HepG2 (cell line): ENCODE results near the gene EDAR. TPM values are rescaled to one million over a fixed set of nuclear protein-coding genes. Genes with fewer than 3 reads are reported as not detected.

Experiments used
- ATAC-seq: fragments of 200-7000 bp; cut with Tn5 transposase; 3 replicates; pipeline ENCODE4 v1.9.1; 2020; ENCODE audit warnings: mild to moderate bottlenecking, moderate library complexity
- BruUV-seq: library from RNA; stranded (reverse); fragments of 400-500 nt; replicated peaks from 2 replicates; lab custom pipeline; 2021; lab: Mats Ljungman, UMichigan
- CTCF ChIA-PET: fragments of 300-600 bp; formaldehyde crosslinking; extraction: SDS; loops from one replicate; lab custom pipeline; 2021; ENCODE audit warnings: low total read pairs, inconsistent platforms, low intra/inter-chr PET ratio; lab: Yijun Ruan, JAX
- POLR2A ChIA-PET: fragments of 350-600 bp; sonication (Branson Sonifier 250); formaldehyde crosslinking; loops from one replicate; lab custom pipeline; 2020; ENCODE audit warnings: antibody characterized with exemption, inconsistent platforms; lab: Yijun Ruan, JAX
- DNase-seq: peaks from one replicate; pipeline ENCODE4 v3.0.0-alpha.2; 2015; ENCODE audit warnings: low spot score
- FAIRE-seq: peaks from 3 replicates; lab custom pipeline; 2011; peaks lifted over from hg19 to GRCh38; lab: Jason Lieb, UNC
- H2AFZ ChIP-seq: one replicate; pipeline ENCODE4 v1.6.1; 2011; ENCODE audit warnings: low read length, inconsistent platforms
- H3K27ac ChIP-seq: fragments of 300-600 bp; 3 replicates; pipeline ENCODE4 v1.8.0; 2011; ENCODE audit warnings: mixed run types, mild to moderate bottlenecking, mixed read lengths, low read length, inconsistent platforms; ENCODE audit not compliant: insufficient read depth; ENCODE audit errors: extremely low read length
- H3K27me3 ChIP-seq, 2 experiments: fragments of 200-600 bp in 1 of 2; 2 replicates in 1 of 2; 3 replicates in 1 of 2; pipeline versions ENCODE4 v1.6.0 to v1.8.0; 2011; ENCODE audit warnings: low read length in 2 of 2, mild to moderate bottlenecking in 2 of 2, moderate library complexity in 2 of 2, inconsistent platforms in 1 of 2; ENCODE audit not compliant: insufficient read depth in 2 of 2, control insufficient read depth in 1 of 2
- H3K36me3 ChIP-seq, 2 experiments: fragments of 200-600 bp in 1 of 2; replicated peaks in 1 of 2; 2 replicates in 1 of 2; 3 replicates in 1 of 2; pipeline versions ENCODE4 v1.5.1 to v1.8.0; 2011; ENCODE audit warnings: low read length in 2 of 2, inconsistent platforms in 1 of 2; ENCODE audit not compliant: insufficient read depth in 2 of 2, control insufficient read depth in 1 of 2
- H3K4me1 ChIP-seq: 2 replicates; pipeline ENCODE4 v1.5.1; 2012; ENCODE audit warnings: low read length, inconsistent platforms; ENCODE audit not compliant: insufficient read depth
- H3K4me2 ChIP-seq: 2 replicates; pipeline ENCODE4 v1.6.0; 2011; ENCODE audit warnings: low read depth, low read length, inconsistent platforms
- H3K4me3 ChIP-seq, 3 experiments: fragments of 200-600 bp in 1 of 3; sonication (generic), shearing (Covaris generic) in 1 of 3; replicated peaks in 1 of 3; 2 replicates each; pipeline ENCODE4 v1.5.1; 2011 to 2016; ENCODE audit warnings: low read length in 3 of 3, inconsistent platforms in 2 of 3, low read depth in 2 of 3, mild to moderate bottlenecking in 2 of 3, control low read depth in 1 of 3, mixed read lengths in 1 of 3; ENCODE audit not compliant: insufficient read depth in 1 of 3
- H3K79me2 ChIP-seq: one replicate; pipeline ENCODE4 v1.6.1; 2011; ENCODE audit warnings: low read length, inconsistent platforms; ENCODE audit not compliant: insufficient read depth
- H3K9ac ChIP-seq: 2 replicates; pipeline ENCODE4 v1.6.0; 2011; ENCODE audit warnings: mild to moderate bottlenecking, low read depth, low read length, inconsistent platforms; ENCODE audit not compliant: insufficient read depth
- H3K9me3 ChIP-seq: 2 replicates; pipeline ENCODE4 v1.5.1; 2012; ENCODE audit warnings: mild to moderate bottlenecking, low read length
- H4K20me1 ChIP-seq: 2 replicates; pipeline ENCODE4 v1.6.0; 2011; ENCODE audit warnings: inconsistent platforms, mild to moderate bottlenecking, low read length, moderate library complexity; ENCODE audit not compliant: insufficient read depth
- ATF7 ChIP-seq, 2 experiments: fragments of 450-650 bp in 1 of 2; sonication (generic) in 1 of 2; formaldehyde crosslinking in 1 of 2; IDR thresholded peaks; 2 replicates each; pipeline versions ENCODE4 v1.4.0 to v1.6.1; 2016 to 2020; ENCODE audit warnings: antibody characterized with exemption in 1 of 2, mild to moderate bottlenecking in 1 of 2, missing genetic modification reagents in 1 of 2
- BCL6 ChIP-seq: IDR thresholded peaks from 2 replicates; pipeline ENCODE4 v1.6.1; 2016; ENCODE audit warnings: missing genetic modification reagents, missing compliant biosample characterization
- CEBPB ChIP-seq: IDR thresholded peaks from 2 replicates; pipeline ENCODE4 v1.6.1; 2011; ENCODE audit warnings: low read depth, low read length, improper control_type of control experiment, borderline replicate concordance
- CEBPG ChIP-seq: IDR thresholded peaks from 2 replicates; pipeline ENCODE4 v1.6.1; 2016
- KDM1A ChIP-seq: IDR thresholded peaks from 2 replicates; pipeline ENCODE4 v1.6.1; 2016; ENCODE audit warnings: missing compliant biosample characterization
- MAFF ChIP-seq: IDR thresholded peaks from 2 replicates; pipeline ENCODE4 v1.6.1; 2011; ENCODE audit warnings: low read depth, low read length, improper control_type of control experiment
- MAFK ChIP-seq, 2 experiments: IDR thresholded peaks in 1 of 2; conservative IDR thresholded peaks in 1 of 2; 2 replicates each; pipeline ENCODE4 v1.6.1; 2011; ENCODE audit warnings: improper control_type of control experiment in 2 of 2, low read length in 2 of 2
- TBP ChIP-seq: sonication (generic); formaldehyde crosslinking; IDR thresholded peaks from 2 replicates; pipeline ENCODE4 v1.5.0; 2020; ENCODE audit warnings: missing genetic modification reagents
- WGBS: methylation state at CpG from one replicate; pipeline ENCODE4 v1.1.6; 2017; ENCODE audit warnings: low lambda C conversion rate; 5-methylcytosine and 5-hydroxymethylcytosine counted together
- in situ Hi-C: cut with HindIII; loops from 2 replicates; pipeline ENCODE4 v1.10.0; 2017; ENCODE audit warnings: low pct_unique_long_range_greater_than_20kb; ENCODE audit not compliant: extremely low pct_ligation_motif_present
- intact Hi-C: fragments of 100-400 bp; cut with micrococcal nuclease; formaldehyde crosslinking; loops from one replicate; pipeline ENCODE4 v1.10.0; 2022; ENCODE audit not compliant: unreplicated experiment
- polyA plus RNA-seq, 8 experiments: library from polyadenylated mRNA; depleted of rRNA in 3 of 8; stranded (reverse) in 7 of 8; unstranded in 1 of 8; fragments of >200 nt; fragmentation: Illumina TruSeq in 4 of 8; extraction: Trizol in 4 of 8; gene quantifications; 2 replicates each; pipeline versions ENCODE4 v1.2.1 to v1.2.3, GENCODE V29; 2011 to 2016; ENCODE audit warnings: low read depth in 4 of 8, missing spikeins in 1 of 8, mixed read lengths in 1 of 8; ENCODE audit not compliant: insufficient read depth in 1 of 8
- total RNA-seq, 5 experiments: library from RNA; depleted of rRNA; stranded (reverse); fragments of >200 nt; fragmentation: Illumina TruSeq; extraction: Trizol; gene quantifications; 2 replicates each; pipeline ENCODE4 v1.2.3, GENCODE V29; 2016; ENCODE audit warnings: low read depth in 1 of 5
- TF ChIP-seq, protein P1 (sequence below), 2 experiments: fragments of 450-650 bp in 1 of 2; sonication (generic) in 1 of 2; formaldehyde crosslinking; IDR thresholded peaks; 2 replicates each; pipeline versions ENCODE4 v1.5.0 to v1.8.0; 2020 to 2022; ENCODE audit warnings: mild to moderate bottlenecking in 1 of 2, missing genetic modification reagents in 1 of 2

EDAR gene
- total and polyA plus RNA-seq, 2 of the 13 experiments (the other 11 are each of a cell fraction or from before 2014, with no cell fraction given) = not detected

DNA sequence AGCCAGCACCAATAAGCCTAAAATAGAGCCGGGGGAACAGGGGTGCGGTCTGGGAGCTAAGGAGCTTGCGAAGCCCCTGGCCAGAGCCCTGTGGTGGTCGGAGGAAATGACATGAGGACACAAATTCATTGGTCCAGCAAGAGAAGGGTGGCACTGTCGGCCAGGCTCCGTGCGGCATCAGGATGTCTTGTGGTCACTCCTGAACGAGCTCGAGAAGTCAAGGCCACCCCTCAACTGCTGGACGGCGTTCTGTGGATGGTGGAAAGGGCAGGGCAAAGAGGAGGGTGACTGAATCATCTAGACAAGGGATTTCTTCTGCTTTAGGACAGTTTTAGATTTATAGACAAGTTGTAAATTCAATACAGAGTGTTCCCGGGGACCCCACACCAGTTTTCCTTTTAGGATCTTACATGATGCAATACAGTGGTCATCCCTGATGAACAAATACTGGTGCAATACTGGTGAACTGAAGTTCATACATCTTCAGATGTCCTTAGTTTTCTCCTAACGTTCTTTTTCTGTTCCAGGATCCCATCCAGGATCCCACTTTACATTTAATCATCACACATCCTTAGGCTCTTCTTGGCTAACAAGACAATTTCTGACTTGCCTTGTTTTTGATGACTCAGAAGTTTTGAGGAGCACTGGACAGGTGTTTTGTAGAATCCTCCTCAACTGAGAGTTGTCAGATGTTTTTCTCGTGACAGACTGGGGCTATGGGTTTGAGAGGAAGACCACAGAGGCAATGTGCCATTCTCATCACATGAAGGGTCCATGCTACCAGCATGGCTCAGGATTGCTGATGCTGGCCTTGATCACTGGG lies 13.2 kb downstream of the EDAR start:
- Histone ChIP-seq H3K9me3 (no peaks in the 10 kb centered on the region), H3K4me1 (peaks cover 13% of the 10 kb centered on the region), H2AFZ (no peak overlapping the region), H3K9ac (no peak overlapping the region), H3K27ac (no peak overlapping the region), H3K79me2 (no peaks in the 10 kb centered on the region), H3K36me3 (no peaks in the 10 kb centered on the region), H3K4me3 (no peak overlapping the region), H3K4me2 (no peak overlapping the region), H3K27me3 (peaks cover 0 to 42% of the 10 kb centered on the region in 2 experiments; a peak in 4 of 5 replicates), H4K20me1 (no peaks in the 10 kb centered on the region)
- DNase-seq = no peak
- peak; percentile 23 for FAIRE-seq
- ATAC-seq = no peak; the same call in 1 of the 3 replicates
- intact Hi-C loops (no loop called here), in situ Hi-C loops (no loop called here)
- CTCF ChIA-PET = no interaction called here
- WGBS = 52% methylated on average over 14 of the region's 14 CpGs
- no TSS peak for BruUV-seq
- peak; percentile 20; the same call in 1 of the 2 replicates for TF ChIP-seq ATF7 (IDR thresholded peaks at IDR 0.05)
- TF ChIP-seq ATF7 (CRISPR knock-in tag; IDR thresholded peaks at IDR 0.05) = no peak
- no peak for TF ChIP-seq TBP
- TF ChIP-seq, protein P1, sequence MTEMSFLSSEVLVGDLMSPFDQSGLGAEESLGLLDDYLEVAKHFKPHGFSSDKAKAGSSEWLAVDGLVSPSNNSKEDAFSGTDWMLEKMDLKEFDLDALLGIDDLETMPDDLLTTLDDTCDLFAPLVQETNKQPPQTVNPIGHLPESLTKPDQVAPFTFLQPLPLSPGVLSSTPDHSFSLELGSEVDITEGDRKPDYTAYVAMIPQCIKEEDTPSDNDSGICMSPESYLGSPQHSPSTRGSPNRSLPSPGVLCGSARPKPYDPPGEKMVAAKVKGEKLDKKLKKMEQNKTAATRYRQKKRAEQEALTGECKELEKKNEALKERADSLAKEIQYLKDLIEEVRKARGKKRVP (CRISPR knock-in tag; IDR thresholded peaks at IDR 0.05) = peak in 1 of 2 experiments; percentile 80; a peak in 2 of 4 replicates
- TF ChIP-seq MAFF = peak; percentile 90
- TF ChIP-seq MAFK (conservative IDR thresholded peaks at IDR 0.05 in 1 of 2, IDR thresholded peaks at IDR 0.05 in 1 of 2; ENCODE audit: low read length in 2 of 2) = peak; percentile 90 to 91
- no peak for TF ChIP-seq BCL6 (CRISPR knock-in tag)
- no peak for TF ChIP-seq KDM1A (CRISPR knock-in tag)
- peak; percentile 63; the same call in 1 of the 2 replicates for TF ChIP-seq CEBPB
- peak; percentile 25; the same call in 1 of the 2 replicates for TF ChIP-seq CEBPG (CRISPR knock-in tag)
- POLR2A ChIA-PET = no interaction called here
